Psoas muscle (tissue), 8 donors: ENCODE data around the gene CLBA1. TPM values are rescaled to one million over a fixed set of nuclear protein-coding genes. Genes with fewer than 3 reads are reported as not detected.

ENCODE experiments used
- ATAC-seq, 4 donors: fragments of 200-7000 bp; cut with Tn5 transposase; one replicate each; pipeline ENCODE4 v1.9.1; 2020; ENCODE audit warnings: moderate library complexity in 3 of 4, mild to moderate bottlenecking in 2 of 4
- DNase-seq, 2 donors: peaks; one replicate each; pipeline ENCODE4 v3.0.0-alpha.2; 2020
- H3K27ac ChIP-seq: fragments of 200-600 bp; one replicate; pipeline ENCODE4 v1.8.0; 2022
- H3K27me3 ChIP-seq, 3 donors: fragments of 200-600 bp in 1 of 3; one replicate each; pipeline versions ENCODE4 v1.6.1 to v1.8.0; 2013 to 2022; ENCODE audit warnings: low read length in 2 of 3, mild to moderate bottlenecking in 2 of 3, moderate library complexity in 1 of 3; ENCODE audit not compliant: insufficient read depth in 3 of 3
- H3K36me3 ChIP-seq, 2 donors: fragments of 200-600 bp in 1 of 2; one replicate each; pipeline versions ENCODE4 v1.6.1 to v1.8.0; 2013 to 2022; ENCODE audit warnings: low read depth in 1 of 2, mild to moderate bottlenecking in 1 of 2, moderate library complexity in 1 of 2; ENCODE audit not compliant: insufficient read depth in 1 of 2
- H3K4me1 ChIP-seq: fragments of 200-600 bp; one replicate; pipeline ENCODE4 v1.8.0; 2022
- H3K4me3 ChIP-seq: fragments of 200-600 bp; one replicate; pipeline ENCODE4 v1.8.0; 2022; ENCODE audit warnings: mild to moderate bottlenecking
- H3K9me3 ChIP-seq: fragments of 200-600 bp; one replicate; pipeline ENCODE4 v1.8.0; 2022
- WGBS, 3 donors: extraction: QIAGEN DNeasy Blood & Tissue Kit; methylation state at CpG; one replicate each; pipeline versions ENCODE4 v1.1.6 to v1.1.7; 2013; 5-methylcytosine and 5-hydroxymethylcytosine counted together
- intact Hi-C, 2 donors: fragments of 100-400 bp; cut with DNase I; formaldehyde crosslinking; loops; one replicate each; pipeline versions ENCODE4 v1.11.0 to v1.14.2; 2022
- polyA plus RNA-seq, 3 donors: library from polyadenylated mRNA; stranded (reverse); fragments of 200-250 nt; gene quantifications; one replicate each; pipeline ENCODE4 v1.2.3, GENCODE V29; 2013
- total RNA-seq, 4 donors: library from RNA; stranded (reverse); fragmentation: NEBNext Ultra II Directional in 2 of 4; extraction: Animal tissue kit (Norgen Biotek cat#: 25700) in 2 of 4; gene quantifications; one replicate each; pipeline versions ENCODE4 v1.2.1 to v1.2.4, GENCODE V29; 2021 to 2023
- TF ChIP-seq, protein P1 (sequence below): fragments of 200-600 bp; IDR thresholded peaks from one replicate; pipeline ENCODE4 v1.8.0; 2022; ENCODE audit warnings: antibody characterized with exemption
- donor health status: healthy with polysubstance abuse.
- donor health status: DM: no; HTN: no; CAD: no; lungs with moderate emphysema.
- donor health status: Bipolar disorder and iron deficiency.
- donor health status: healthy.
- donor health status: DM: yes; HTN: yes; CAD: no.
- donor health status: DM: no; HTN: no; CAD: no.
- donor health status: DM: no; HTN: no; CAD: no.
- donor health status: DM: yes; HTN: yes; CAD: no.

The CLBA1 gene
- total and polyA plus RNA-seq, 7 donors, result 1.3 to 6.8 (median 1.7) TPM

DNA sequence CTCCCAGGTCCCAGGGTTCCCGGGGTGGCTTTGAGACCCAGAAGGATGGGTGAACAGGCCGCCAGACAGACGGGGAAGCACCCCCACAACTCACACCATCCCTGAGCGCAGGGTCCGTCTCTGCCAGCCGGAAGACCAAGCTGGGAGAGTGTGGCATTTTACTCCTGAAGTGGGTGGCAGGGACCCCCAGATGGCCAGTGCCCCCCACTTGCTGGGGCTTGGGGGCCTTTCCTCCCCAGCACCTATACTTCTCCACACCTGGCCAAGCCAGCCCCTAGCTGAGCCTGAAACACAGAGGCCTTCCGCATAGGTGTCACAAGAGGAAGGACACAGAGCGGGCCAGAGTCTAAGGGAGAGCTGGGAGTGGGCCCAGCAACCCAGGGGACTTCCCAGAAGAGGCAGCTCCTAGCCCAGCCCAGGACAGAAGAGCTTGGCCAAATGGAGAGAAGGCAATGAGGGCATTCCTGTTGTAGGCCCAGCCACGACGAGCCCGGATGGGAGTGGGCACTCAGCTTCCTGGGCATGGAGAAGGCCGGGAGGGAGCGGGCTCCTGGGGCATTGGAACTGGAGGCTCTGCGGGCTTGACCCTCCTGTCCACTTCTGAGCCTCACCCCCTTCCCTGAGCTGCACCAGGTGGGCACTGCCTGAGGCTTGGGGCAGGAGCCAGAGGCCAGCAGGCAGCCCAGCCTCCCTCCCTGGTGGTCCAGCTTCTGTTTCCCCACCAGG, 10.8 kb upstream of the CLBA1 start:
- peaks cover 0 to 17% (median 0%) of the 10 kb centered on the region in 3 donors for H3K27me3 ChIP-seq
- TF ChIP-seq, protein P1, sequence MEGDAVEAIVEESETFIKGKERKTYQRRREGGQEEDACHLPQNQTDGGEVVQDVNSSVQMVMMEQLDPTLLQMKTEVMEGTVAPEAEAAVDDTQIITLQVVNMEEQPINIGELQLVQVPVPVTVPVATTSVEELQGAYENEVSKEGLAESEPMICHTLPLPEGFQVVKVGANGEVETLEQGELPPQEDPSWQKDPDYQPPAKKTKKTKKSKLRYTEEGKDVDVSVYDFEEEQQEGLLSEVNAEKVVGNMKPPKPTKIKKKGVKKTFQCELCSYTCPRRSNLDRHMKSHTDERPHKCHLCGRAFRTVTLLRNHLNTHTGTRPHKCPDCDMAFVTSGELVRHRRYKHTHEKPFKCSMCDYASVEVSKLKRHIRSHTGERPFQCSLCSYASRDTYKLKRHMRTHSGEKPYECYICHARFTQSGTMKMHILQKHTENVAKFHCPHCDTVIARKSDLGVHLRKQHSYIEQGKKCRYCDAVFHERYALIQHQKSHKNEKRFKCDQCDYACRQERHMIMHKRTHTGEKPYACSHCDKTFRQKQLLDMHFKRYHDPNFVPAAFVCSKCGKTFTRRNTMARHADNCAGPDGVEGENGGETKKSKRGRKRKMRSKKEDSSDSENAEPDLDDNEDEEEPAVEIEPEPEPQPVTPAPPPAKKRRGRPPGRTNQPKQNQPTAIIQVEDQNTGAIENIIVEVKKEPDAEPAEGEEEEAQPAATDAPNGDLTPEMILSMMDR, result no peak
- 93 to 96% (median 94%) methylated on average over 14 of the region's 14 CpGs for WGBS, 3 donors
- intact Hi-C loops, result no loop called here
- no peaks in the 10 kb centered on the region for H3K9me3 ChIP-seq
- no peak overlapping the region for H3K4me3 ChIP-seq
- DNase-seq, result no peak
- no peak for ATAC-seq
- H3K27ac ChIP-seq, result no peak overlapping the region
- H3K4me1 ChIP-seq, result peaks cover 35% of the 10 kb centered on the region
- H3K36me3 ChIP-seq, result no peaks in the 10 kb centered on the region

DNA sequence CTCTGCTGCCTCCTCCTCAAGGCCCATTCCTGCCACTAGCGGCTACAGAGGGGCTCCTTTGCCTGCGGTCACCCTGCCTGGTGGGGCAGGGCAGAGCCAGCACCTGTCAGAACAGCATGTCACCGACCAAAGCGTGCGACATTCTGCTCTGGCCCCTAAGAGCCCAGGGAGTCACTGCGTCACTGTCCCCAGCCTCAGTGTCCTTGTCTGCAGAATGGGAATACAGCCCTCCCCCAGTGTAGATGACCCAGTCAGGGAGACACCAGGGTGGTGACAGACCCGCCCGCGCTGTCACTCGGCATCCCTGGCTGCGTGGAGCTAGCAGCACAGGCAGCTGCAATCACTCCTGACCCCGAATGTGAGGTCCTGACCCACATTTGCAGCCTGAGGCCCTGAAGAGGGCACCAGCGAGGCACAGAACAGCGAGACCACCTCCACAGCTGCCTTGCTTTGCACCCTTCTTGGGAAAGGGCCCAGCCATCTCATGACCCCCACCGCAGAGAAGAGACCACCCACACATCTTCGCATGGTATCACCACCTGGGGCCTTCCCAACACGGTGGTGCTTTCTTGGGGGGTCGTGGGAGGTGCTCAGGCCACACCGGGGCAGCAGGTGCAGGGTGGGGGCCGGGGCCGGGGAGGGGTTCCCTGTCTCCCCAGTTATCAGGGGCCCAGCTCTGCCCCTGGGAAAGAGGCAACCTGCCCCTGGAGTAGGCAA, 9.9 kb upstream of the CLBA1 start:
- H3K4me3 ChIP-seq, result no peak overlapping the region
- TF ChIP-seq, protein P1, result no peak
- H3K27me3 ChIP-seq, result peaks cover 0 to 13% (median 0%) of the 10 kb centered on the region in 3 donors
- H3K27ac ChIP-seq, result no peak overlapping the region
- H3K36me3 ChIP-seq, result no peaks in the 10 kb centered on the region
- H3K9me3 ChIP-seq, result no peaks in the 10 kb centered on the region
- ATAC-seq (no peak), DNase-seq (no peak)
- peaks cover 43% of the 10 kb centered on the region for H3K4me1 ChIP-seq
- intact Hi-C loops, result loop anchor here (1.0 kb wide), 2 partner anchors 69 to 70 kb away; no protein-coding TSS in a partner anchor
- 45 to 51% (median 49%) methylated on average over 20 to 21 of the region's 21 CpGs for WGBS, 3 donors

DNA sequence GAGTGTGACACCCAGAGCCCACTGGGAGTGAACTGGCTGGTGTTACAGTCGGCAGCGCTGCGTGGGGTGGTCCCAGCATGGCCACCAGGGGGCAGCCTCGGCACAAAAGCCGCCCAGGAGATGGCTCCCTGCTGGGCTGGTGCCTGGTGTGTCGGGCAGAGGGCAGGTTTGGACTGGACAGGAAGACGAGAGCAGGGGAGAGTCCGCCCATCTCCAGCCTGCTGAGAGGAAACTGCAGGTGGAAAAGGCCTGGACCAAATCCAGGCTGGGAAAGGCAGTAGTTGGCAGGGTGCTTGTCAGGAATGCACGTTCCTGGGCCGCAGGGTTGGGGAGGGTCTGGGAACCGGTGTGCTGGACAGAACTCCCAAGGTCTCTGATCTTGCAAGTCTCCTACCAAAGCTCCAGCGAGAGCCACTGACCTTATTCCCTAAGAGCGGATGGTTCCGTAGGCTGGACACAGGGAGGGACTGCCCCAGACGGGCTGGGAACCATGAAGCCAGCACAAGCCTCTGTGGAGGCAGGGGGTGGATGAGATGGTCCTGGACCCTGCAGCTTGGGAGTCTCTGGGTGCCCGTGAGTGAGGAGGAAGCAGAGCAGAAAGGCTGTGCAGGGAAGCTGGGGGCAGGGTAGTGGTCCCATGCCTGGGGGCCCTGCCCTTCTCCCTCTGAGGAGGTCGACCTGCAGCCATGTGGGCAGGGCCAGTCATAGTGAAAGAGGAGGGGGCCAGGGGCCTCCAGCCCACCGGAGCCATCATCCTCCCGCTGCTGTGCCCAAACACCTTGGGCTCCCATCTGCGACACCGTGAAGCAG, 9.2 kb upstream of the CLBA1 start:
- Histone ChIP-seq H3K27me3 (peaks cover 0 to 13% (median 0%) of the 10 kb centered on the region in 3 donors), H3K27ac (no peak overlapping the region), H3K4me1 (peaks cover 43% of the 10 kb centered on the region), H3K9me3 (no peaks in the 10 kb centered on the region), H3K36me3 (no peaks in the 10 kb centered on the region), H3K4me3 (no peak overlapping the region)
- intact Hi-C loops, result loop anchor here (1.0 kb wide), 2 partner anchors 68 to 69 kb away; no protein-coding TSS in a partner anchor
- ATAC-seq (peak; percentile 59 to 82 (median 70)), DNase-seq (peak; percentile 86 to 93)
- TF ChIP-seq, protein P1, result peak; percentile 95
- 41 to 45% (median 43%) methylated on average over 20 to 21 of the region's 21 CpGs for WGBS, 3 donors

- H3K4me3 ChIP-seq, result peak overlapping the region; percentile 69
- WGBS, 3 donors, result 71 to 80% (median 77%) methylated on average over 11 of the region's 11 CpGs
- H3K4me1 ChIP-seq, result peaks cover 38% of the 10 kb centered on the region
- ATAC-seq (no peak), DNase-seq (peak in 1 of 2 donors; percentile 53)
- TF ChIP-seq, protein P1, result no peak
- no peaks in the 10 kb centered on the region for H3K9me3 ChIP-seq
- peaks cover 0 to 11% (median 0%) of the 10 kb centered on the region in 3 donors for H3K27me3 ChIP-seq
- no peaks in the 10 kb centered on the region for H3K36me3 ChIP-seq
- no peak overlapping the region for H3K27ac ChIP-seq
- intact Hi-C loops, result no loop called here
These were observed 8.4 kb upstream of the CLBA1 start for GRCh38 chr14:104977008-104977680.
